Measurements from ENCODE around the gene CD1D.

- TF ChIP-seq ELF1 (IDR thresholded peaks at IDR 0.05): no peak
- TF ChIP-seq TAF1 (IDR thresholded peaks at IDR 0.05; ENCODE audit: borderline replicate concordance, low read depth, low read length): no peak
- TF ChIP-seq, protein P1, sequence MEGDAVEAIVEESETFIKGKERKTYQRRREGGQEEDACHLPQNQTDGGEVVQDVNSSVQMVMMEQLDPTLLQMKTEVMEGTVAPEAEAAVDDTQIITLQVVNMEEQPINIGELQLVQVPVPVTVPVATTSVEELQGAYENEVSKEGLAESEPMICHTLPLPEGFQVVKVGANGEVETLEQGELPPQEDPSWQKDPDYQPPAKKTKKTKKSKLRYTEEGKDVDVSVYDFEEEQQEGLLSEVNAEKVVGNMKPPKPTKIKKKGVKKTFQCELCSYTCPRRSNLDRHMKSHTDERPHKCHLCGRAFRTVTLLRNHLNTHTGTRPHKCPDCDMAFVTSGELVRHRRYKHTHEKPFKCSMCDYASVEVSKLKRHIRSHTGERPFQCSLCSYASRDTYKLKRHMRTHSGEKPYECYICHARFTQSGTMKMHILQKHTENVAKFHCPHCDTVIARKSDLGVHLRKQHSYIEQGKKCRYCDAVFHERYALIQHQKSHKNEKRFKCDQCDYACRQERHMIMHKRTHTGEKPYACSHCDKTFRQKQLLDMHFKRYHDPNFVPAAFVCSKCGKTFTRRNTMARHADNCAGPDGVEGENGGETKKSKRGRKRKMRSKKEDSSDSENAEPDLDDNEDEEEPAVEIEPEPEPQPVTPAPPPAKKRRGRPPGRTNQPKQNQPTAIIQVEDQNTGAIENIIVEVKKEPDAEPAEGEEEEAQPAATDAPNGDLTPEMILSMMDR (IDR thresholded peaks at IDR 0.05): no peak
- no peak for TF ChIP-seq GABPA (IDR thresholded peaks at IDR 0.05; ENCODE audit: low read depth)
- TF ChIP-seq YY1 (IDR thresholded peaks at IDR 0.05; ENCODE audit: low read depth): no peak
Measured at GRCh38 chr1:158180741-158181576, at the start of gene CD1D.

Data from SK-N-SH (cell line).